Lower leg skin (tissue), 4 donors: ENCODE data around the gene TMEM128. TPM values are rescaled to one million over a fixed set of nuclear protein-coding genes. Genes with fewer than 3 reads are reported as not detected.
"Not testable (repeated sequence)": the region's sequence is repeated elsewhere in the genome, so short reads cannot be mapped to it uniquely, and the experiment has no call there.

ENCODE experiments used
- DNase-seq, 2 donors: peaks; one replicate each; pipeline ENCODE4 v3.0.0-alpha.2; 2019; ENCODE audit warnings: low spot score in 2 of 2
- H3K4me3 ChIP-seq: fragments of 200-600 bp; sonication (generic); 2 replicates; pipeline ENCODE4 v1.5.1; 2017; ENCODE audit warnings: mild to moderate bottlenecking, low read depth; ENCODE audit not compliant: poor library complexity, severe bottlenecking
- POLR2A ChIP-seq, 2 donors: fragments of 450-650 bp; IDR thresholded peaks; one replicate each; pipeline ENCODE4 v1.6.1; 2016 to 2017; ENCODE audit warnings: antibody characterized with exemption in 2 of 2, mild to moderate bottlenecking in 1 of 2, moderate library complexity in 1 of 2
- WGBS, 2 donors: methylation state at CpG; one replicate each; pipeline ENCODE4 v1.1.5; 2018; 5-methylcytosine and 5-hydroxymethylcytosine counted together
- intact Hi-C: fragments of 100-400 bp; cut with DNase I; formaldehyde crosslinking; loops from one replicate; pipeline ENCODE4 v1.15.0; 2023; ENCODE audit warnings: low total_unique reads
- total RNA-seq, 4 donors: library from RNA; depleted of rRNA; stranded (reverse); fragments of >200 nt; gene quantifications; one replicate each; pipeline ENCODE4 v1.1.0, GENCODE V29; 2016
- TF ChIP-seq, protein P1 (sequence below), 3 donors: fragments of 450-650 bp; IDR thresholded peaks; one replicate each; pipeline ENCODE4 v1.5.1; 2016; ENCODE audit warnings: antibody characterized with exemption in 3 of 3, mild to moderate bottlenecking in 3 of 3, moderate library complexity in 2 of 3

Gene TMEM128
- total RNA-seq, 4 donors from 2014 or later, result 19.5 to 24.5 (median 20.6) TPM

DNA sequence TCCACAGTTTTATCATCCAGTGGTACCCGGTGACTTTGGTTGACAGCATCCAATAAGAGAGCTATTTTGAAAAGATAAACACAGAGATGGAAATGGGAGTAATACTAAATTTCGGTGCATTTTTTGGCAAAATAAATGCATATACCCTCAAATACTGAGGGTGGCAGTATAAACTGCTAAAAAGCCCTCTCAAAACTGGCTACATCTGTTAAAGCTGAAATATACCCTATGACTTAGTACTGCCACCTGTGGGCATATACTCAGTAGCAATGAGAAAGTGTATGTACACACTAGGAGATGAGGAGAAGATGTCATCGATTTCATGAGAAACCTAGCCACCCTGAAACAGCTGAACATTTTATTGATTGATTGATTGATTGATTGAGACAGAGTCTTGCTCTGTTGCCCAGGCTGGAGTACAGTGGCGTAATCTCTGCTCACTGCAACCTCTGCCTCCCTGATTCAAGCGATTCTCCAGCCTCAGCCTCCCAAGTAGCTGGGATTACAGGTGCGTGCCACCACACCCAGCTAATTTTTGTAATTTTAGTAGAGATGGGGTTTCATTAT is 12.2 kb upstream of the TMEM128 start:
- 77 to 78% methylated on average over 6 of the region's 6 CpGs for WGBS, 2 donors

DNA sequence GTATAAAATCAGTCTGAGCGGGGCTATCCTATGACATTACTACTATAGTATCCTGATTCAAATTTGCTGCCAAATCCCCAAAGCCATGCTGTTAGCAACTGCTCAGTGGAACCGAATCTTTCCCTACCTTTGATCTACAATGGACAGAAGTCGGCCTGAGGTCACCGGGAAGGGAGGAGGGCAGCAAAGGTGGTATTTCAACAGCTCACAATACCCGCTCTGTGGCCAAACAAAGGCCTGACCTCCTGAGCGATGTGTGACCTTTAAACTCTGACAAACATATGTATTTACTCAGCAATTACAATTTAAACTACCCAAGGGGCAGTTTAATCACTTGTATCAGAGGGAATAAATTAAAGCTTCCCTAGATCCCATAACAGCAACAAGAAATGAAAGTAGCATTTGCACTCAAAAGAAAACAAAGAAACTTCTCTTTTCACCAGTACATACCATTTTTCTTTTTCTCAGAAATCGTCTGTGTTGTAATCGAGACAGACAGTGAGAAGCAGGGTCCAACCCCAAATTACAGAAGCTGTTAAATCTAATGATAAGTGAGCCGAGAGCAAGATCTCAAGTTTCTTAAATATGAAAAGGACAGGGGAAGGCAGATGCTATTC is 11.6 kb upstream of the TMEM128 start:
- intact Hi-C loops, result loop anchor here (5.0 kb wide), 1 partner anchor 78 kb away; no protein-coding TSS in a partner anchor
- 42 to 43% methylated on average over 9 of the region's 9 CpGs for WGBS, 2 donors
- DNase-seq, result no peak
- no peak overlapping the region for H3K4me3 ChIP-seq
- no peak for TF ChIP-seq POLR2A (IDR thresholded peaks at IDR 0.05)
- TF ChIP-seq, protein P1, sequence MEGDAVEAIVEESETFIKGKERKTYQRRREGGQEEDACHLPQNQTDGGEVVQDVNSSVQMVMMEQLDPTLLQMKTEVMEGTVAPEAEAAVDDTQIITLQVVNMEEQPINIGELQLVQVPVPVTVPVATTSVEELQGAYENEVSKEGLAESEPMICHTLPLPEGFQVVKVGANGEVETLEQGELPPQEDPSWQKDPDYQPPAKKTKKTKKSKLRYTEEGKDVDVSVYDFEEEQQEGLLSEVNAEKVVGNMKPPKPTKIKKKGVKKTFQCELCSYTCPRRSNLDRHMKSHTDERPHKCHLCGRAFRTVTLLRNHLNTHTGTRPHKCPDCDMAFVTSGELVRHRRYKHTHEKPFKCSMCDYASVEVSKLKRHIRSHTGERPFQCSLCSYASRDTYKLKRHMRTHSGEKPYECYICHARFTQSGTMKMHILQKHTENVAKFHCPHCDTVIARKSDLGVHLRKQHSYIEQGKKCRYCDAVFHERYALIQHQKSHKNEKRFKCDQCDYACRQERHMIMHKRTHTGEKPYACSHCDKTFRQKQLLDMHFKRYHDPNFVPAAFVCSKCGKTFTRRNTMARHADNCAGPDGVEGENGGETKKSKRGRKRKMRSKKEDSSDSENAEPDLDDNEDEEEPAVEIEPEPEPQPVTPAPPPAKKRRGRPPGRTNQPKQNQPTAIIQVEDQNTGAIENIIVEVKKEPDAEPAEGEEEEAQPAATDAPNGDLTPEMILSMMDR (IDR thresholded peaks at IDR 0.05), result no peak

More for the DNA sequence above, 12.2 kb upstream of the TMEM128 start:
- DNase-seq, result no peak
- no peak overlapping the region for H3K4me3 ChIP-seq
- TF ChIP-seq POLR2A (IDR thresholded peaks at IDR 0.05), result no peak
- TF ChIP-seq, protein P1 (IDR thresholded peaks at IDR 0.05), result no peak
- intact Hi-C loops, result no loop called here

DNA sequence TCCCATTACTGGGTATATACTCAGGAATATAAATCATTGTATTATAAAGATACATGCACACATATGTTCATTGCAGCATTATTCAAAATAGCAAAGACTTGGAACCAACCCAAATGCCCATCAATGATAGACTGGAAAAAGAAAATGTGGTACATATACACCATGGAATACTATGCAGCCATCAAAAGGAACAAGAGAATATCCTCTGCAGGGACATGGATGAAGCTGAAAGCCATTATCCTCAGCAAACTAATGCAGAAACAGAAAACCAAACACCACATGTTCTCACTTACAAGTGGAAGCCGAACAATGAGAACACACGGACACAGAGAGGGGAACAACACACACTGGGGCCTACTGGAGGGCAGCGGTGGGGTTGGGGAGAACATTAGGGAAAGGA is 9.7 kb upstream of the TMEM128 start:
- not testable (repeated sequence) for DNase-seq, H3K4me3 ChIP-seq
- intact Hi-C loops, result loop anchor here (5.0 kb wide), 1 partner anchor 80 kb away; no protein-coding TSS in a partner anchor
- WGBS, 2 donors, result 53 to 93% methylated on average over 3 of the region's 3 CpGs

DNA sequence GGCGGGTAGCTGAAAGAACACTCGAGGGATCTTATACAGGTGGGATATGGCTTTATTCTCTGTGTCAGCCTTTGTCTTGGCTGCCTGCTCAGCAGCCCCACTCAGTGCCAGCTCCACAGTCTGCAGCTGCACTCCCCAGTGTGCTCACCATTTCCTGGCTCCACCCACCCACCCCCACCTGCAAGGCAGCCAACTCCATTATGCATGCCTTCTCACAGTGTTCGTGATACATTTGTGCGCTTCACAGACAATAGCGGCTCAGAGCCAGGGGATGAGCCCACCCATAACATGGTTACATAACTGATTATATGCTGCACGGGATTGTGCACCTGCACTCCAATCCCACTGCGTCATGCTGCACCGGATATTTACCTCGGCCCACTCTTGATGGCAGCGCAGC is 8.8 kb upstream of the TMEM128 start:
- intact Hi-C loops, result loop anchor here (5.0 kb wide), 1 partner anchor 81 kb away; no protein-coding TSS in a partner anchor
- no peak for DNase-seq
- 67 to 69% methylated on average over 9 to 10 of the region's 10 CpGs for WGBS, 2 donors
- TF ChIP-seq, protein P1 (IDR thresholded peaks at IDR 0.05), result no peak
- no peak for TF ChIP-seq POLR2A (IDR thresholded peaks at IDR 0.05)
- H3K4me3 ChIP-seq, result no peak overlapping the region

DNA sequence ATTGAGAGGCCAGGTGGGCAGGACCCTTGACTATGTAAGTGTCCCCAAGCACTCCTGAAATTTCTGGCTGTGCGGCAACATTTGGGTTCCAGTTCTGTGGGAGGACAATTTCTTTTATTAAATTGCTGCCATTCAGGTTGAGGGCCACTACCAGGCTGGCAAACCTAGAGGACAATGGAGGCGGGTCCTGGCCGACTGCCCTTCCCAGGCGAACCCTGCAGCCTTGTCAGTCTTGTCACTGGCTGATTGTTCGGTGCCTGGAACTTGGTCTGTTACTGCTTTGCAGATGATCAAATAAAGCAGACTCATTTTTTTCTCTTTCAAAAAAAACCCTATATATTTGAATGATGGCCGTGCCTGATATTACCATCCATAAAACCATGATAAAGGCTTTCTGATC is 6.6 kb upstream of the TMEM128 start:
- H3K4me3 ChIP-seq, result no peak overlapping the region
- DNase-seq, result no peak
- 70 to 74% methylated on average over 6 of the region's 6 CpGs for WGBS, 2 donors
- intact Hi-C loops, result loop anchor here (5.0 kb wide), 1 partner anchor 83 kb away; no protein-coding TSS in a partner anchor
- TF ChIP-seq, protein P1 (IDR thresholded peaks at IDR 0.05), result no peak
- no peak for TF ChIP-seq POLR2A (IDR thresholded peaks at IDR 0.05)

DNA sequence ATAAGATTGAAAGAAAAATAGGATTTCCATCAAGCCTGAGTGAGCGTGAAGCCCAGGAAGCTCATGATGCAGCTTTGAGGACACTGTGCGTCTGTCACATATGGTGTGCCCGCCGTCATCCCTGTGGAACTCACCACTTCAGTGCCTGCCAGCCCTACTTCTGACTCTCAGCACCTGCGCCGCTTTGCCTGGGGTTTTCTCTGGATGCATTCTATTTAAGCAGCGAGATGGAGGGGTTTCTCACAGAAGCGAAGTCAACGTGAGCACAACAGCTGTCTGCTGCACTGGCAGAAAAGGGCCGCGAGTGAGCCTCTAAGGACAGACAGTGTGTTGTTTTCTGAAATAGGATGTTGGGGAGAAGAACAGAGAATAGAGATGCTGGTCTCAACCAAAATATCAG is 6.2 kb upstream of the TMEM128 start:
- no peak for TF ChIP-seq POLR2A (IDR thresholded peaks at IDR 0.05)
- TF ChIP-seq, protein P1 (IDR thresholded peaks at IDR 0.05), result no peak
- intact Hi-C loops, result no loop called here
- no peak overlapping the region for H3K4me3 ChIP-seq
- 81 to 85% methylated on average over 11 of the region's 11 CpGs for WGBS, 2 donors
- DNase-seq, result no peak
